GM18868 (cell line): ENCODE results near the gene NRXN3.

Experiments used
- ATAC-seq: cut with Tn5 transposase; IDR thresholded peaks from one replicate; pipeline ENCODE4 v1.9.1; 2021; ENCODE audit warnings: mild to moderate bottlenecking, moderate library complexity; ENCODE audit not compliant: unreplicated experiment

NRXN3 gene

GRCh38 chr14:78240567-78240966 lies 70.4 kb downstream of the NRXN3 start:
- no peak for ATAC-seq

GRCh38 chr14:78242086-78242485 lies 71.9 kb downstream of the NRXN3 start:
- no peak for ATAC-seq

- no peak for ATAC-seq
These were observed 73.0 kb downstream of the NRXN3 start for GRCh38 chr14:78243187-78243586.

- ATAC-seq, result no peak
These were observed 75.1 kb downstream of the NRXN3 start for GRCh38 chr14:78245238-78245637.

- ATAC-seq, result no peak
These were observed 78.4 kb downstream of the NRXN3 start for GRCh38 chr14:78248501-78249090.

GRCh38 chr14:78251308-78251707 lies 81.1 kb downstream of the NRXN3 start:
- no peak for ATAC-seq

- no peak for ATAC-seq
These were observed 83.8 kb downstream of the NRXN3 start for GRCh38 chr14:78253986-78254385.

GRCh38 chr14:78254911-78255461 lies 84.8 kb downstream of the NRXN3 start:
- ATAC-seq, result no peak

GRCh38 chr14:78259831-78260230 lies 89.7 kb downstream of the NRXN3 start:
- ATAC-seq, result no peak

- ATAC-seq, result peak; percentile 77
These were observed 108.5 kb downstream of the NRXN3 start for GRCh38 chr14:78278464-78279250.

- ATAC-seq, result no peak
These were observed 112.3 kb downstream of the NRXN3 start for GRCh38 chr14:78282437-78282836.

GRCh38 chr14:78286210-78286609 lies 116.0 kb downstream of the NRXN3 start:
- no peak for ATAC-seq

- peak; percentile 97 for ATAC-seq
These were observed 121.8 kb downstream of the NRXN3 start for GRCh38 chr14:78292003-78292402.

- ATAC-seq, result no peak
These were observed 127.7 kb downstream of the NRXN3 start for GRCh38 chr14:78297858-78298257.

- ATAC-seq, result no peak
These were observed 128.1 kb downstream of the NRXN3 start for GRCh38 chr14:78298298-78298697.

GRCh38 chr14:78302841-78303240 lies 132.7 kb downstream of the NRXN3 start:
- no peak for ATAC-seq

GRCh38 chr14:78307671-78308070 lies 137.5 kb downstream of the NRXN3 start:
- no peak for ATAC-seq

- no peak for ATAC-seq
These were observed 137.9 kb downstream of the NRXN3 start for GRCh38 chr14:78308079-78308478.

- no peak for ATAC-seq
These were observed 140.1 kb downstream of the NRXN3 start for GRCh38 chr14:78310272-78310671.

GRCh38 chr14:78313499-78313898 lies 143.3 kb downstream of the NRXN3 start:
- no peak for ATAC-seq

GRCh38 chr14:78314484-78314883 lies 144.3 kb downstream of the NRXN3 start:
- ATAC-seq, result no peak

GRCh38 chr14:78316052-78316451 lies 145.9 kb downstream of the NRXN3 start:
- no peak for ATAC-seq
